NCI-H226 (cell line): ENCODE data around the gene PARP2.
A peak's percentile ranks its signal among the peaks of the same experiment; 100 is the strongest.
"Not testable (repeated sequence)": the region's sequence is repeated elsewhere in the genome, so short reads cannot be mapped to it uniquely, and the experiment has no call there.

Source experiments
- DNase-seq: peaks from one replicate; pipeline ENCODE4 v3.0.0-alpha.2; 2015

PARP2 gene, protein sequence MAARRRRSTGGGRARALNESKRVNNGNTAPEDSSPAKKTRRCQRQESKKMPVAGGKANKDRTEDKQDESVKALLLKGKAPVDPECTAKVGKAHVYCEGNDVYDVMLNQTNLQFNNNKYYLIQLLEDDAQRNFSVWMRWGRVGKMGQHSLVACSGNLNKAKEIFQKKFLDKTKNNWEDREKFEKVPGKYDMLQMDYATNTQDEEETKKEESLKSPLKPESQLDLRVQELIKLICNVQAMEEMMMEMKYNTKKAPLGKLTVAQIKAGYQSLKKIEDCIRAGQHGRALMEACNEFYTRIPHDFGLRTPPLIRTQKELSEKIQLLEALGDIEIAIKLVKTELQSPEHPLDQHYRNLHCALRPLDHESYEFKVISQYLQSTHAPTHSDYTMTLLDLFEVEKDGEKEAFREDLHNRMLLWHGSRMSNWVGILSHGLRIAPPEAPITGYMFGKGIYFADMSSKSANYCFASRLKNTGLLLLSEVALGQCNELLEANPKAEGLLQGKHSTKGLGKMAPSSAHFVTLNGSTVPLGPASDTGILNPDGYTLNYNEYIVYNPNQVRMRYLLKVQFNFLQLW

DNA sequence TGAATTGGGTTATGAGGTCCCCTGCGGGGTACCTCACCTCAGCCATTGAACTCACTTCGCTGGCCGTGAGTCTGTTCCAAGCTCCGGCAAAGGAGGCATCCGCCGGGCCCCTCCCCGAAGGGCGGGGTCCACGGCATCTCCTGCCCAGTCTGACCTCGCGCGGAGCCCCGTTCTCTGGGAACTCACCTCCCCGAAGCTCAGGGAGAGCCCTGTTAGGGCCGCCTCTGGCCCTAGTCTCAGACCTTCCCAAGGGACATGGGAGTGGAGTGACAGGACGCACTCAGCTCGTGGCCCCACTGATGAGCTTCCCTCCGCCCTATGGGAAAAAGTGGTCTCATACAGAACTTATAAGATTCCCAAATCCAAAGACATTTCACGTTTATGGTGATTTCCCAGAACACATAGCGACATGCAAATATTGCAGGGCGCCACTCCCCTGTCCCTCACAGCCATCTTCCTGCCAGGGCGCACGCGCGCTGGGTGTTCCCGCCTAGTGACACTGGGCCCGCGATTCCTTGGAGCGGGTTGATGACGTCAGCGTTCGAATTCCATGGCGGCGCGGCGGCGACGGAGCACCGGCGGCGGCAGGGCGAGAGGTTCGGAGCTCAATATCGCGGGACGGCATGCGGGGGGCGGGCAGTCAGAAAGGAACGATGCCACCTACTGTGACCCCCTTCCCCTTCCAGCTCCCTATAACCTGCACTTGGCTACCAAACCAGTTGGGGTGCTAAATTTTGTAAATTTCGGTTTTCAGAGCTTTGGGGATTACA, at the start of gene PARP2:
Gene PARP2, plus strand, starts transcription at position 544 of the 770 bp plus-strand sequence. Its CDS starts 7 bp downstream, at position 551.
- peak; percentile 100 for DNase-seq

DNA sequence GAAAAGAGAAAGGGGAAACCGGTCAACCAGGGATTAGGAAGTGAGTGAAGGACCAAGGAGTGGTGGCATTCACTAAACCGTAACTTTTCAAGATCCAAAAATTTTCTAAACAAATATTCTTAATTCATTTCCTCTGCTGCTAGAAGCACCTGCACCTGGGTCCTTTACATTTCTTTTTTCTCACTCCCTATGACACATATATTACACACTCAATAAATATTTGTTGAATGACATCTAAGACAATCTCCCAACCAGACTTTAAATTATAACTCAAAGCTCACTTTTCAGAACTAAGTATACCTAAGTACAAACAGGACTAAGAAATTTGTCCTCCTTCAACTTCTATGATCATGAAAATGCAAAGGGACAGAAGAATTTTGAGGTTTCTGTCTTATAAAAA, 48.8 kb upstream of the PARP2 start:
- no peak for DNase-seq

DNA sequence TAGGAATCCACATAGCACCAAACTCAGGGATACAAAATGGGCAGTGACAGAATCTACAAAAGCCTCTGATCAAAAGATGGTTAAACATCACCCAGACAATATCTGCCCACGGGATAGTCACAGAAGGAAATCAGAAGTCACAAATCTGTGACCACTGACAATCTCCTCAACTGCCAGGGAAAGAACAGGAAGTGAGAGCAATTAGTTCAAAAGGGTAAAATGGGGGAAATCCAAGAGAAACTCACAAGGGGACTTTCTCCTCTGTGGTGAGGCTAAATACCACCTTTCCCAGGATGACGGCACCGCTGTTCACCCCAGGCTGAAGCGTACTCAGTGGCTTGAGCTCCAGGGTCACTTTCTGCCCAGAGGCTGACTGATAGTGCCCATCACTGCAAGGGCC, 48.4 kb upstream of the PARP2 start:
- DNase-seq = no peak

DNA sequence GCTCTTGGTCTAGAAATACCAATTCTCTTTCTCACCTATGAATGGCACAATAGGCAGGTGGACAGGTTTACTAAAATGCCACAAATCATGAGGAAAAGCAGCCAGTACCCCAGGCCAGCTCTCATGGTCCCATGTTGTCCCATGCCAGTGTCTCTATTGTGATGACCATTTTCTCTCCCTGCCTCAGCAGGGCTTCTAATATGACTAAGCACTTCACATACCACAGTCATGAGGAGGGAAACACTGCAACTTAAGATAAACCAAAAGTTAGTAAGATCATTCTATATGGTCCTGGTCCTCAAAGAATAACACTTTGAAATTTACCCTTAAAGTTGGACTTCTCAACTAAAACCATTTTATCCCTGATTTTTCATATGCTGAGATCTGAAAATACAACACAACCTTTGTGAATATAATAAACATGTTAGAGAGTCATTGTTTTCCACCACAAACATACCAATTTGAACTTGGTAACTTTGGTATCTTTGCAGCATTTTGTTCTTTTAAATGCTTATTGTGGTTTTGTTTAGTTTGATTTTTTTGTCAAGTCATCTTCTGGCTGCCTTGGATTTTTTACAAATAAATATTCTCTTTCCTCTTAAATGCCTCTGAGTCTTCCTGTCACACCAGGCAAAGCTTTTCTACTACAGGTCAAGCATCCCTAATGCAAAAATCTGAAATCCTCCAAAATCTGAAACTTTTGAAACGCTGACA, 41.2 kb upstream of the PARP2 start:
- DNase-seq = no peak

DNA sequence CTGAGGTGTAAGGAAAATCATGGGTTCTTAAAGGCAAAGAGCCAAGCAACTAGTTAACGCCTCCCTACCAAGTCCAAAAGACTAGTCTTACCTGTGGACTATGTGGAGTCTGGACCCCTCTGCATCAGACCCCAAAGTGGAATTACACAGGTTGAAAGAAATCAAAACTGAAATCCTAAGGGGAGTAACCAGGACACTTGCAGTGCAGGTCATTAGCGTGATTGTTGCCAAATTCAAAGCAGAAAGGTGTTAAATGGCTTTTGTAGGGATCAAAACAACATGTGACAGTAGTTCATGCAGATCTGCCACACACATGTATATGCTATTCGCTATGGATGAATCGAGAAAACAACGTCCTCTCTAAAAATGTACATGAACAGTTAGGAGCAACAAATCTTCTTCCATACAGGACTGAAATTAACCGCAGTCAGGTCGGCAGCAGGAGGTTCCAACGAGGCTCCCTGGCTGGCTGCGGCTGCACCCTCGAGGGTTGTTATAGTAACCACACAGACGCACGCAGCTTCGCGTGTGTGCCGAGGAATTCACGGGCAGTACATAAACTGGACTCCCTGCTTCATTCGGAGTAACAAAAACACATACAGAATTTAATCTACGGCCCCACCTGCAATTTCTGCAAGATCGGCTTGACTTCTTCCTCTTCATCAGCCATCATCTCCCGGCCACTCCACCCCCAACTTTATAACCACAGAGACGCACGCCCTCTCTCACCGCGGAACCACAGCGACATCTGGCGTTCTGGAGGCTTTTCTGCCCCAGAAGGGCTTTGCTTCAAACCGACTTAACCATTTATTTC, 38.0 kb upstream of the PARP2 start, which contains the start of gene TTC5:
Gene TTC5, minus strand, starts transcription at position 687 of the 814 bp plus-strand sequence. Its CDS starts 14 bp downstream, at position 673.
- peak; percentile 66 for DNase-seq

DNA sequence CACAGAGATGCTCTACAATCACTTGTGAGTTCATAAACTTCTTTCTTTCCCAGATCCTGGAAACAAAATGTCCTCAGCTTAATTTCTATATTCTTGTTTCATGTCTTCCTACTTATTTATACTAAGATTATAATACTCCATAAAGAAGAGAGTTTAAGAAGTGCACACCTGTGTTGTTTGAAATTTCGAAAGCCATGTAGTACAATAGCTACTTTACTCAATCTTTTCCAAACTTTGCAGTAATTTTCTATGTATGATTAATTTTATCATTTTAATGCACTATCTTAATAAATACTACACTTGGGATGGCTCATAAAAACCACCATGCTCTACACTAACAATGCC, 37.4 kb upstream of the PARP2 start:
- no peak for DNase-seq

DNA sequence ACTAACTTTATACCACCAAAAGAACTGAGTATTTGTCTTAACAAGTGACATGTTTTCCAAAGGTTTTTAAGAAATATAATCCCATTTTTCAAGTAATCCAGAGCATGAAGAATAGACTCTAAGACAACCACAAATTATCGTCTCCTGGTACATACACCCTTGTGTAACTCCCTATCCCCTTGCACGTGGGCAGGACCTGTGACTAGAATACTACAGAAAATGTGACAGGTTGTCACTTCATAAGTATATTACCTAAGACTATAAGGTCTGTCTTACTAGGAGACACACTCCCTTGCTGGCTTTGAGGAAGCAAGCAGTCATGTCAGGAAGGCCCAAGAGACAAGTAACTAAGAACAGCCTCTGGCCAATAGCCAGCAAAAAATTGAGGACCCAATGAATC, 29.4 kb upstream of the PARP2 start:
- DNase-seq = no peak

DNA sequence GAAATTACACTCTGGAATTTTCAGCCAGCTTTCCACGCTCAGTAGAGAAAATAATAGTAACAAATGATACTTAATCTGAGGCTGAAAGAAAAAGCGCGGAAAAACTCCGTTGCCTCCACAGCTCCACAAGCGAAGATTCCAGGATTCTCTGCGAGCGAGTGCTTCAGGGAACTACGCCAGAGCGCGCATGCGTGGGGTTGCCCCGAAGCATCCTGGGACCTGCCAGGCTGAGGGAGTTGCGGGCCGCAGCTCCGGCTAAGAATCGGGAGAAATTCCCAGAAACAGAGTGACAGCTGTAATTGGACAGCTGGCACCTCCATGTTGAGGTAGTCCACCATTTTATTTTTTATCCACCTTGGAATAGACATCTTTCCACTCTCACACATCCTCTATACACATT, 25.7 kb upstream of the PARP2 start:
- DNase-seq = no peak

DNA sequence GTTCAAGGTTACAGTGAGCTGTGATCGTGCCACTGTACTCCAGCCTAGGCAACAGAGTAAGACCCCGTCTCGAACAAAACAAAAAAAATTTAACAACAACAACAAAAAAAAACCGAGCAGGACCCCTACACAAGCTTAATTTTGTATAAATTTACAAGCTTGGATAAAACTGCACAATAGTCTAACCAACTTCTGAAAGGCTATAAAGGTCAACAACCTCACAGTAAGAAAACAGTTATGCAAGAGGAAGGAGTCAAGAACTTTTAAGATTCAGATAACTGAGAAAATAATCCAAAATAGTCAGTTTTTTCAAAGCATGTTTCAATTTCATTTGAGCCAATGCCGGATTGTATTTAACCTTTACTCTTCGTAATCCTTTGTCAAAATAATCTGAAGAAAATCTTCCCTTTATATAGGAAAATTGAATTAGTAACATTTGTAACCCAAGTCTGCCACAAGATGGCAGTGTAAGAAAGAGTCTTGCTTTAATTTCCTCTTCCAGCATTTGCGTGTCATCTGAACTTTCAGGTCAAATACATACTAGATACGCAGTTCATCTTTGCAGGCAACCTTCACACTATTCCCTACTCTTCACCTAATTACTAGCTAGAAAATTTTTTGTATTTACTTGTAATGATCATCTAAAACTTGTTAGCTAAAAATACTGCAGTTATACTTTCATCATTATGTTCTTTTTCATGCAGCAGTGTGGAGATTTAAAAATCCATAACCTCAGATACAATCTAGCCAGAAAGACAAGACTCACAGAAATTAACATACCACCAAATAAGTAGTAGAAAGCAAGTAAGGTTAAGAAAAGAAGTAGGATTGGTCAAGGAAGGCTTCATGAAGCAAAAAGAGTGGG, 16.2 kb upstream of the PARP2 start:
- peak; percentile 9 for DNase-seq

DNA sequence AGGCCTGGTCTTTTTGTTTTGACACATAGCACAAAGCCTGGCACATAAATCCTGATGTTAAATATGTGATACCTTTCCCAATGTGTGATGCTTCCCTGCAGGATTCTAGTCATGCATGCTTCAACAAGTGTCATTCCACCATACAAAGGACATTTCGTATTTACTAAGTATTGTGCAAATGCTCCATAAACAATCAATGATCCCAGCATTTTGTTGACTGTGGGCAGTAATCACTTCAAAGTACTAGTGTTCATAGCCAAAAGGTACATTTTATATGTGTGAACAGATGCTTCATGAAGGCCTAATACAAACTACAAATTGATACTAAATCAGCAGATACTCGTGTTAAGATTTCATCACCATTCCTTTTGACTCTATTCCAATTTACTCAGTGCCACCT, 14.7 kb upstream of the PARP2 start:
- DNase-seq = no peak

DNA sequence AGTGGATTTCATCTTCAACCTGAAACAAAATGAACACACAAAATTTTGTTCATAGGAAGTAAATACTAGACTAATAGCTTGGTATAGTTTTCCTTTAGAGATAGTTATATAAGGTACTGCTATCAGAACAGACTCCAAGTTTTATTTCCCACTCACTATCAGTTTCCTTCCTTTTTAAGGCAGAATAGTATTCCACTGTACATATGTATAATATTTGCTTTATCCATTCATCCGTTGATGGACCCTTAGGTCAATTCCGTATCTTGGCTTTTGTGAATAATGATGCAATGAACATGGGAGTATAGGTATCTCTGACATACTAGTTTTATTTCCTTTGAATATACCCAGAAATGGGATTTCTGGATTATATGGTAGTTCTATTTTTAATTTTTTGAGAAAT, 14.1 kb upstream of the PARP2 start:
- DNase-seq = no peak

DNA sequence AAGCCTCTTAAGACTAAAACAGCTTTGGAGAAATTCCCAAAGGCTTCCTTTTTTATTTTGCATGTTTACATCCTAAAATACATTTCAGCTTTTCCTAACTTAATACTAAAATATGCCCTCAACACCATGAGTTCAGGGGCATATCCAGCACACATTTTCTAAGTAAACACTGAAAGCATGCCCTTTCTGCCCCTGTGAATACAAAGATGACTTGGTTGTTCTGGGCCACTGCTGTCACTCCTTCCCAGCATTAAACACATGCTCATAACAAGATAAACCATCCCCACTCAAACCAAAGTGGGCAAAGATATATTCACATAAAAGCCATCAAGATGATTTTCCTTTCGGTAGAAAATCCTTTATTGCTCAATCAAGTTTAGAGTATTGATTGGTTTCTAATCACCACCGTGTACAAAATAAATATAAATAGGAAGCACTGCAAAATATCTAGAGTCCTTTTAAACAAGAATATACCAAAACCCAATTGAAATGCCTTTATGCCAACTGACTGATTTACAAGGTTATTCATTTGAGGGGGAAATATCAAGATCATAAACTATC, 12.3 kb upstream of the PARP2 start:
- DNase-seq = no peak

DNA sequence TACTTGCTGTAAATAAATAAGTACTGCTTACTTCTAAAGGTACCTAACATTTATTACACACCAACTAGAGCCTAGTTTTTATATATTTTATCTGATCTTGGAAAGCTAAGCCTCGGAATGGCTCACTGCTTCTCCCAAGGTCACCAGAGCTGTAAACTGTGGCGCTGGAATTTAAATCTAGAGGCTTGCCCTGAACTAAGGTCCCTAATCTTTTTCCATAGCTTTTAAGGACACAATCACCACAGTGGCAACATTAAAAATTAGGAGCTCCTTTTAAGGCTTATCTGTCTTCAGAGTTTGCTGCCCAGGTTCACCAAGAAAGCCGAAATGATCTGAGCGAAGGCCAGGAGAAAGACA, 11.0 kb upstream of the PARP2 start:
- no peak for DNase-seq

DNA sequence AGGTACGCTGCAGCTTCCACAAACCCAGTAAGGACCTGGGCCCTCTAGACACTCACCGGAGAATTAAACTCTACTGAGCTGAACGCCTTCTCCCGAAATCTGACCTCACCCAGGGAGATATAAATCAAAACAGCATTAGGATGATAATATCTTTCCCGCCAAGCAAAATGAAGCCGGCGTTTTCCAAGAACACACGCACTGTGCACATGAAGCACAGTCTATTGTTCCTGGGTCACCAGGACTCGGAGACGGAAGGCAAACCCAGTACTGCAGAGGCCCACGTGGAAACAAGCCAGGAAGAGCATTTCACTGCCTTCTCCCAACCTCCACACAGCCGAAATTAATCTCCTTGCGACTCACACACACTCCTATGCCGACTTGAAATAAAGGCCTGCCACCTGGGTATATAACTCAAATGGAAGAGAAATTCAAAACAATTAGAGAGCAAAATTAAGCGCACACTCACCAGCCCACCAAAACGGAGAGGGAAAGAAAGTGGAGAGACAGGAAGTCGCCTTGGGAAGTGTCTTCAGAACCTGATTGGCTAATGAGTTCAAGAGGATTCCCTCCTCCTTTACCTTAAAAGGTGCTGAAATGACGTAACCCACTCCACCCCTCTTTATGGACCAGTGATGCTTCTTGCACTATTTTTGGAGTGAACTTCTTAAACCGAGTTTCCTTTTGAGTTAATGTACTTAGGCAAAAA, 10.5 kb upstream of the PARP2 start, which contains the start of gene CCNB1IP1:
Gene CCNB1IP1, minus strand, starts transcription at position 492 of the 706 bp plus-strand sequence. CDS start 16,756 bp downstream, outside the sequence.
- peak; percentile 84 for DNase-seq

DNA sequence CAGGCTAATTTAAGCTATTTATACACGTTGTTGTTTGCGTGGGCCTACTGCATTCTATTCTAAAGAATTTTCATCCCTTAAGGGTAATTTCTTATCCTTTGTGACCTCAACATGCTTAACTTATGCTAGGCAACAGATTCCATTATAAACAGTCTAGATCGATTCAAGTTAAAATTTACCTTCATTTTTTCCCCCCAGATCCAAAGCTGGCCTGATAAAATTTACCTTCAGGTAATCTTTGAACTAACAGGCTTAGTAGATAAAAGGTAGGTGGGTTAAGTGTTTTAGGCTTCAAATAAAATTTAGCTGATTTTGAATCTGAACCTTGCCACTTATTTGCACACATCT, 10.0 kb upstream of the PARP2 start:
- DNase-seq = no peak

DNA sequence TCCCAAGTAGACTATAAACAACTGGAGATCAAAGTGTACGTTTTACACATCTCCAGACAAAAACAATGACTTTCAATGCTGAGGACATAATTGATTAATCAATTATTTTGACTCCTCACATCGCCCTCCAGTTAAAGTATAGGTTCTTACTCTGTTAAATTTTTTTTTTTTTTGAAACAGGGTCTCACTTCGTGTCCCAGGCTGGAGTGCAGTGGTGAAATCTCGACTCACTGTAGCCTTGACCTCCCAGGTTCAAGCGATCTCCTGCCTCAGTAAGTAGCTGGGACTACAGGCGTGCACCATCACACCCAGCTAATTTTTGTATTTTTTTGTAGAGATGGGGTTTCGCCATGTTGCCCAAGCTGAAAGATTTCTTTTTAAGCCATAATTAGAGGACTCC, 9.4 kb upstream of the PARP2 start:
- DNase-seq = no peak

DNA sequence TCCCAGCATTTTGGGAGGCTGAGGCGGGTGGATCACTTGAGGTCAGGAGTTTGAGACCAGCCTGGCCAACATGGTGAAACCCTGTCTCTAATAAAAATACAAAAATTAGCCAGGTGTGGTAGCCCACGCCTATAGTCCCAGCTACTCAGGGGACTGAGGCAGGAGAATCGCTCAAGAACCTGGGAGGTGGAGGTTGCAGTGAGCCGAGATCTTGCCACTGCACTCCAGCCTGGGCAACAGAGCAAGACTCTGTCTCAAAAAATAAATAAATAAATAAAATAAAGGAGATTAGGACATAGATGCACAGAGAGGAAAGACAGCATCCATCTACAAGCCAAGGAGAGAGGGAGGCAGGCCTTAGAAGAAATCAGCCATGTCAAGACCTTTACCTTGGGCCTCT, 2.4 kb upstream of the PARP2 start:
- not testable (repeated sequence) for DNase-seq

DNA sequence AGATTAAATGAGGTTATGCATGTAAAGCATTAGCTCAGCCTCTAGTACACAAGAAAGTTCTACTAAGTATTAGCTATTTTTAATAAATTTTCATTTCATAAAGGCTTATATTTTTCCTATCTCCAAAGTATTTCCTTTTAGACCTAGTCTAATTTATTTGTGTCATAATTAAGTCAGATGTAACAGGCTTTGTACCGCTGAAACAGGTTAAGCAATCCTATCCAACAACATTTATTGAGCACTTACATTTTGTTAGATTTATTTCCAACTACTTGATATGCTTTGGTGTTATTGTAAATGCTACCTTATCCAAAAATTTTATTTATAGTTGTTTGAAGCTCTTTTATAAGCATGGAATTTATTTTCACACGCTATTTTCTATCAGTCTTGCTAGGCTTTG, 1.8 kb upstream of the PARP2 start:
- no peak for DNase-seq

DNA sequence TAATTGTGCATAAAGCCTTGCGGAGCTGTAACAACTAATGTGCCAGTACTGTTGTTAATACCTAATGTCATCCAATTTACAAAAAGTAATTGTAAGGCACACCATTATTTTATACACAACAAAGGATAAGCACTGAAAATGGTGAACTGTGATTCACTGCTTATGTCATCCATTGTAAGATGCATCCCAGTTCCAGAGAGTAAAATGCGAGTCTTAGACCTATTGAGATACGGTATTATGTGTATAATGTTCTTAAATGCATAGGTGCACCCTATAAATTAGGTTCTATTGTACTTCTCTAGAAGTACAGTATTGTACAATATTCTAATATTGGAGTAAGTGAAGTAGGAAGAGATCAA, 406 bp downstream of the PARP2 start:
- DNase-seq = no peak

DNA sequence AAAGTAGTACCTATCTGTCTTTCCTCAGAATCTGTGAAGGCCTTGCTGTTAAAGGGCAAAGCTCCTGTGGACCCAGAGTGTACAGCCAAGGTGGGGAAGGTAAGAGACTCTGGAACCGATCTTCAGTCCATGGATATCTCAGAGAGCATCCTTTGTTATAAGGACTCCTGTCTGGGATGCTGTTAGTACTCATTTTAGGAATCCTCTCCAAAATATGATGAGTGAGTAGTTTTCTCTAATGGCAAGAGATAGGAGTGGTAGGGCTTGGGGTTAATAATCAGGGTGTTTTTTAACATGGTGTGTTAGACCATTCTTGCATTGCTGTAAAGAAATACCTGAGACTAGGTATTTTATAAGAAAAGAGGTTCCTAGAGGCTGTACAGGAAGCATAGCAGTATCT, 1.9 kb downstream of the PARP2 start:
- DNase-seq = no peak

DNA sequence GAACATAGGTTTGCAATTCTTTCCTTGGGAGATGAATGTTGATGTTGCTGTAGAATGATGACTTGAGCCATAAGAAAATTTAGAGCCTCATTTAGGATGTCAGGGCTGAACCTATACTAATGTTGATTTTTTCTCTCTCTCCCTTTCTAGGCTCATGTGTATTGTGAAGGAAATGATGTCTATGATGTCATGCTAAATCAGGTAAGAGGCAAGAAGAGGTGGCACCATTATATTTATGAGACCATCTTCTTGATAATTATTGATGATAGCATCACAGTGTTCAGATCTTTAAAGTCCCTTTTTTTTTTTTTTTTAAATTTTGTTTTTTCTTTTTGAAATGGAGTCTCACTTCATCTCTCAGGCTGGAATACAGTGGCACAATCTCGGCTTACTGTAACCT, 3.3 kb downstream of the PARP2 start:
- DNase-seq = no peak
